ENCODE measurements around the gene SPOCD1. TPM values are rescaled to one million over a fixed set of nuclear protein-coding genes. Genes with fewer than 3 reads are reported as not detected.
"Not testable (repeated sequence)": the region's sequence is repeated elsewhere in the genome, so short reads cannot be mapped to it uniquely, and the experiment has no call there.

Gene SPOCD1
- total and polyA plus RNA-seq, 2 of the 4 experiments (the other 2 are of a cell fraction), result 59.7 to 132 TPM

DNA sequence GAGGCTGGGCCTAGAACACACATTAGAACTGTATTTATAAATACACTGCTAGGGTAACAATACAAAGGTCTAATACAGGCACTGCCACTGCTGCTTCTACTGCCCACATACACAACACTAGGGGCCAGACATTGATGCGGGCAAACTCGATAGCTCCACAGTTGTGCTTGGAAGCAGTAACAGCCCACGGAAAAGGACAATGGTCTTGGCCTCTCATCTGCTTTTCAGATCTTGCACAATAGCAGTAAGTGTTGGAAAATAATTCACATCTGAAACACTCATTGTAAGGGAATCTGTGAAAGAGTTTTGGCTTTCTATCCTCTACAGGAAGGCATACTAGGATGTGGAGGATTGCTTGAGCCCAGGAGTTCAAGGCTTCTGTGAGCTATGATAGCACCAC lies 6.9 kb upstream of the SPOCD1 start:
- H3K4me2 ChIP-seq (ENCODE audit: low read depth, low read length), result no peak overlapping the region
- no peak overlapping the region for H3K27ac ChIP-seq (ENCODE audit: insufficient read depth, low read length)
- no peak overlapping the region for H2BK5ac ChIP-seq (ENCODE audit: low read depth, low read length, poor library complexity, severe bottlenecking)
- no peak overlapping the region for H2AK5ac ChIP-seq (ENCODE audit: low read depth, low read length)
- peak; percentile 39 for DNase-seq
- no peak overlapping the region for H4K5ac ChIP-seq (ENCODE audit: low read depth, low read length)
- no peak overlapping the region for H3K56ac ChIP-seq (ENCODE audit: extremely low read depth, insufficient read depth, low read length)
- no peak overlapping the region for H3K18ac ChIP-seq (ENCODE audit: low read depth, low read length)
- dilution Hi-C loops (cut with HindIII; ENCODE audit: low sequenced_read_pairs, unreplicated experiment), result no loop called here
- ChIA-PET CTCF (no interaction called here), POLR2A (ENCODE audit: unreplicated experiment) (no interaction called here)
- H3K4me3 ChIP-seq (ENCODE audit: insufficient read depth, low read depth, low read length), result no peak overlapping the region
- H3K23ac ChIP-seq (ENCODE audit: low read depth, low read length), result no peak overlapping the region
- ATAC-seq (ENCODE audit: low read depth), result peak; percentile 42
- no peak overlapping the region for H2BK15ac ChIP-seq (ENCODE audit: low read depth, low read length)
- H4K8ac ChIP-seq (ENCODE audit: low read depth in 2 of 2, low read length in 2 of 2), result no peak overlapping the region
- in situ Hi-C loops (cut with MboI; ENCODE audit: low sequenced_read_pairs), result no loop called here
- H3K9ac ChIP-seq (ENCODE audit: low read depth, low read length), result no peak overlapping the region
- no peak overlapping the region for H2BK120ac ChIP-seq (ENCODE audit: low read depth, low read length)
- H3K27me3 ChIP-seq (ENCODE audit: control insufficient read depth, insufficient read depth, low read length), result no peaks in the 10 kb centered on the region
- no peak overlapping the region for H2BK20ac ChIP-seq (ENCODE audit: low read depth, low read length)
- no peaks in the 10 kb centered on the region for H4K20me1 ChIP-seq (ENCODE audit: insufficient read depth, low read length)
- no peaks in the 10 kb centered on the region for H3K9me1 ChIP-seq (ENCODE audit: insufficient read depth, low read length)
- no peak overlapping the region for H4K91ac ChIP-seq (ENCODE audit: insufficient read depth, low read depth, low read length)
- no peaks in the 10 kb centered on the region for H3K79me1 ChIP-seq (ENCODE audit: low read depth in 1 of 2, low read length in 2 of 2)
- WGBS, 2 experiments (ENCODE audit: extremely low coverage in 2 of 2, insufficient read length in 1 of 2), result no CpG with 5 or more reads among the region's 3 CpGs
- H3K4me1 ChIP-seq (ENCODE audit: control insufficient read depth, insufficient read depth, low read length), result no peaks in the 10 kb centered on the region; the same call in 1 of the 2 replicates
- H2AK9ac ChIP-seq (replicated peaks; ENCODE audit: low read depth, low read length, poor library complexity), result no peak overlapping the region
- no peak overlapping the region for H2AFZ ChIP-seq (replicated peaks; ENCODE audit: low read length, poor library complexity)
- H3K4ac ChIP-seq (ENCODE audit: low read depth, low read length), result no peak overlapping the region
- H3K36me3 ChIP-seq (ENCODE audit: control insufficient read depth, insufficient read depth, low read length), result no peaks in the 10 kb centered on the region
- BruUV-seq (replicated peaks), result no TSS peak
- H3K9me3 ChIP-seq (ENCODE audit: control insufficient read depth, insufficient read depth, low read length), result no peaks in the 10 kb centered on the region
- intact Hi-C loops (cut with micrococcal nuclease), result loop anchor here (10.0 kb wide), 1 partner anchor 52 kb away; no protein-coding TSS in a partner anchor
- peak; percentile 90 for TF ChIP-seq CEBPB (IDR thresholded peaks at IDR 0.05; ENCODE audit: low read depth, low read length)
- TF ChIP-seq, protein P1, sequence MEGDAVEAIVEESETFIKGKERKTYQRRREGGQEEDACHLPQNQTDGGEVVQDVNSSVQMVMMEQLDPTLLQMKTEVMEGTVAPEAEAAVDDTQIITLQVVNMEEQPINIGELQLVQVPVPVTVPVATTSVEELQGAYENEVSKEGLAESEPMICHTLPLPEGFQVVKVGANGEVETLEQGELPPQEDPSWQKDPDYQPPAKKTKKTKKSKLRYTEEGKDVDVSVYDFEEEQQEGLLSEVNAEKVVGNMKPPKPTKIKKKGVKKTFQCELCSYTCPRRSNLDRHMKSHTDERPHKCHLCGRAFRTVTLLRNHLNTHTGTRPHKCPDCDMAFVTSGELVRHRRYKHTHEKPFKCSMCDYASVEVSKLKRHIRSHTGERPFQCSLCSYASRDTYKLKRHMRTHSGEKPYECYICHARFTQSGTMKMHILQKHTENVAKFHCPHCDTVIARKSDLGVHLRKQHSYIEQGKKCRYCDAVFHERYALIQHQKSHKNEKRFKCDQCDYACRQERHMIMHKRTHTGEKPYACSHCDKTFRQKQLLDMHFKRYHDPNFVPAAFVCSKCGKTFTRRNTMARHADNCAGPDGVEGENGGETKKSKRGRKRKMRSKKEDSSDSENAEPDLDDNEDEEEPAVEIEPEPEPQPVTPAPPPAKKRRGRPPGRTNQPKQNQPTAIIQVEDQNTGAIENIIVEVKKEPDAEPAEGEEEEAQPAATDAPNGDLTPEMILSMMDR (conservative IDR thresholded peaks at IDR 0.05; ENCODE audit: low read depth, low read length), result no peak
- no peak overlapping the region for H3K14ac ChIP-seq (replicated peaks; ENCODE audit: low read depth, low read length)

DNA sequence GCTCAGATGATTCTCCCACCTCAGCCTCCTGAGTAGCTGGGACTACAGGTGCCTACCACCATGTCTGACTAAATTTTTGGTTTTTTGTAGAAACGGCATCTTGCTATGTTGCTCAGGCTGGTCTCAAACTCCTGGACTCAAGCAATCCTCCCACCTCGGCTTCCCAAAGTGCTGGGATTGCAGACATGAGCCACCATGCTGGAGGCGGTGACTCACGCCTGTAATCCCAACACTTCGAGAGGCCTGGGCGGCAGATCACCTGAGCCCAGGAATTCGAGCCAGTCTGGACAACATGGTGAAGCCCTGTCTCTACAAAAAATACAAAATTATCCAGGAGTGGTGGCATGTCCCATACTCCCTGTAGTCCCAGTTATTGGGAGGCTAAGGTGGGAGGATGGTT lies 4.4 kb upstream of the SPOCD1 start:
- H3K9ac ChIP-seq (ENCODE audit: low read depth, low read length); POLR2A ChIA-PET (ENCODE audit: unreplicated experiment); H3K18ac ChIP-seq (ENCODE audit: low read depth, low read length); BruUV-seq (replicated peaks); H4K8ac ChIP-seq (ENCODE audit: low read depth in 2 of 2, low read length in 2 of 2); H3K27ac ChIP-seq (ENCODE audit: insufficient read depth, low read length); H2AFZ ChIP-seq (replicated peaks; ENCODE audit: low read length, poor library complexity); ATAC-seq (ENCODE audit: low read depth); H3K36me3 ChIP-seq (ENCODE audit: control insufficient read depth, insufficient read depth, low read length); H4K20me1 ChIP-seq (ENCODE audit: insufficient read depth, low read length); H3K4me2 ChIP-seq (ENCODE audit: low read depth, low read length); CTCF ChIA-PET; H3K9me3 ChIP-seq (ENCODE audit: control insufficient read depth, insufficient read depth, low read length); H3K4me1 ChIP-seq (ENCODE audit: control insufficient read depth, insufficient read depth, low read length); H3K56ac ChIP-seq (ENCODE audit: extremely low read depth, insufficient read depth, low read length); H3K14ac ChIP-seq (replicated peaks; ENCODE audit: low read depth, low read length); H3K4me3 ChIP-seq (ENCODE audit: insufficient read depth, low read depth, low read length); H3K4ac ChIP-seq (ENCODE audit: low read depth, low read length); H2BK15ac ChIP-seq (ENCODE audit: low read depth, low read length); H2BK20ac ChIP-seq (ENCODE audit: low read depth, low read length); H2AK5ac ChIP-seq (ENCODE audit: low read depth, low read length); H4K91ac ChIP-seq (ENCODE audit: insufficient read depth, low read depth, low read length); H4K5ac ChIP-seq (ENCODE audit: low read depth, low read length); DNase-seq; H3K23ac ChIP-seq (ENCODE audit: low read depth, low read length); H3K9me1 ChIP-seq (ENCODE audit: insufficient read depth, low read length); H3K27me3 ChIP-seq (ENCODE audit: control insufficient read depth, insufficient read depth, low read length); H2BK5ac ChIP-seq (ENCODE audit: low read depth, low read length, poor library complexity, severe bottlenecking); in situ Hi-C loops (cut with MboI; ENCODE audit: low sequenced_read_pairs); H2BK120ac ChIP-seq (ENCODE audit: low read depth, low read length); dilution Hi-C loops (cut with HindIII; ENCODE audit: low sequenced_read_pairs, unreplicated experiment); H2AK9ac ChIP-seq (replicated peaks; ENCODE audit: low read depth, low read length, poor library complexity); H3K79me1 ChIP-seq (ENCODE audit: low read depth in 1 of 2, low read length in 2 of 2): not testable (repeated sequence)
- 93% methylated on average over 5 of the region's 7 CpGs; no CpG with 5 or more reads in 1 of the 2 experiments for WGBS, 2 experiments (ENCODE audit: extremely low coverage in 2 of 2, insufficient read length in 1 of 2)
- intact Hi-C loops (cut with micrococcal nuclease), result loop anchor here (10.0 kb wide), 1 partner anchor 55 kb away; no protein-coding TSS in a partner anchor
